OCI-LY3 (cell line): ENCODE measurements around the gene CAPZB.

Experiments
- H2AFZ ChIP-seq: fragments of 200-600, 300-600 bp; shearing (Covaris generic); 2 replicates; pipeline ENCODE4 v1.6.0; 2014; ENCODE audit warnings: antibody characterized with exemption, low read depth, low read length
- H3K27ac ChIP-seq: fragments of 200-600, 300-600 bp; sonication (generic); 2 replicates; pipeline ENCODE4 v1.5.1; 2014; ENCODE audit warnings: mild to moderate bottlenecking, low read length, moderate library complexity, mixed read lengths
- H3K27me3 ChIP-seq: fragments of 200-600, 300-600 bp; sonication (generic); 2 replicates; pipeline ENCODE4 v1.6.1; 2014; ENCODE audit warnings: low read depth, low read length, mixed read lengths
- H3K36me3 ChIP-seq: fragments of 200-600, 300-600 bp; sonication (generic); replicated peaks from 2 replicates; pipeline ENCODE3; 2014; ENCODE audit warnings: low read depth, low read length, mixed read lengths
- H3K4me1 ChIP-seq: fragments of 300-600, 200-600 bp; sonication (generic); 2 replicates; pipeline ENCODE4 v1.6.1; 2014; ENCODE audit warnings: low read length, mixed read lengths
- H3K4me2 ChIP-seq: fragments of 200-600, 300-600 bp; sonication (generic); 2 replicates; pipeline ENCODE4 v1.6.1; 2014; ENCODE audit warnings: low read length, mixed read lengths
- H3K4me3 ChIP-seq: fragments of 300-600, 200-600 bp; sonication (generic); 2 replicates; pipeline ENCODE4 v1.5.1; 2014; ENCODE audit warnings: antibody characterized with exemption, mild to moderate bottlenecking, low read length, moderate library complexity
- H3K79me2 ChIP-seq: fragments of 300-600, 200-600 bp; shearing (Covaris generic); 2 replicates; pipeline ENCODE4 v1.6.1; 2014; ENCODE audit warnings: mild to moderate bottlenecking, low read length, mixed read lengths
- H3K9ac ChIP-seq: fragments of 300-600, 200-600 bp; shearing (Covaris generic); 2 replicates; pipeline ENCODE4 v1.6.0; 2014; ENCODE audit warnings: mild to moderate bottlenecking, low read length, moderate library complexity
- H3K9me3 ChIP-seq: fragments of 200-600, 300-600 bp; shearing (Covaris generic); 2 replicates; pipeline ENCODE4 v1.6.1; 2014; ENCODE audit warnings: low read length, mixed read lengths; ENCODE audit not compliant: insufficient read depth
- H4K20me1 ChIP-seq: fragments of 200-600, 300-600 bp; sonication (generic); 2 replicates; pipeline ENCODE4 v1.6.1; 2016; ENCODE audit warnings: low read length, mixed read lengths; ENCODE audit not compliant: insufficient read depth
- EZH2phosphoT487 ChIP-seq: fragments of 200-600 bp; shearing (Covaris generic); IDR thresholded peaks from 2 replicates; pipeline ENCODE4 v1.6.1; 2018; ENCODE audit warnings: antibody characterized with exemption, mixed run types, low read depth
- TF ChIP-seq, protein P1 (sequence below): fragments of 200-600, 300-600 bp; sonication (generic); IDR thresholded peaks from 2 replicates; pipeline ENCODE4 v1.5.1; 2014; ENCODE audit warnings: antibody characterized with exemption, low read length, low read depth

Gene CAPZB

DNA sequence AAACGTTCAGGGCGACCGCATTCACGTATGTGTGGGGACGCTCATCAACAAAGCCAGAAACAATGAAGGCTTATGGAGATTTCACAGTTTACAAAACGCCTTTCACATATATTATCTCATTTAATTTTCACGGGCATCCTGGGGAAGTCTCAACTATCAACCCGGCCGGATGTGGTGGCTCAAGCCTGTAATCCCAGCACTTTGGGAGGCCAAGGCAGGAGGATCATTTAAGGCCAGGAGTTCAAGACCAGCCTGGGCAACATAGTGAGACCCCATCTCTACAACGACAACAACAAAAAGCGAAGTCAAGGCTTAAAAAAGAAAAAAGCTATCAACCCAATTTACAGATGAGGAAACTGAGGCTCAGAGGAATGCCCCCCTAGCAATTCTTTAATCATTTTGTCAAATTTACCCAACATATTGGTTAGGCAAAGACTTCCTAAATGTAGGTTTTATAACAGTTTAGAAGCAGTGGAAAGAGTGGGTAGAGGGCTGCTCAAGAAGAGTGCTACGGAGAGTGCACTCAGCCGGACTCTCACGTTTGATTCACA is 144.9 kb downstream of the CAPZB start:
- H3K9me3 ChIP-seq = no peaks in the 10 kb centered on the region
- H3K9ac ChIP-seq = no peak overlapping the region
- H4K20me1 ChIP-seq = no peaks in the 10 kb centered on the region
- no peaks in the 10 kb centered on the region for H3K27me3 ChIP-seq
- TF ChIP-seq, protein P1, sequence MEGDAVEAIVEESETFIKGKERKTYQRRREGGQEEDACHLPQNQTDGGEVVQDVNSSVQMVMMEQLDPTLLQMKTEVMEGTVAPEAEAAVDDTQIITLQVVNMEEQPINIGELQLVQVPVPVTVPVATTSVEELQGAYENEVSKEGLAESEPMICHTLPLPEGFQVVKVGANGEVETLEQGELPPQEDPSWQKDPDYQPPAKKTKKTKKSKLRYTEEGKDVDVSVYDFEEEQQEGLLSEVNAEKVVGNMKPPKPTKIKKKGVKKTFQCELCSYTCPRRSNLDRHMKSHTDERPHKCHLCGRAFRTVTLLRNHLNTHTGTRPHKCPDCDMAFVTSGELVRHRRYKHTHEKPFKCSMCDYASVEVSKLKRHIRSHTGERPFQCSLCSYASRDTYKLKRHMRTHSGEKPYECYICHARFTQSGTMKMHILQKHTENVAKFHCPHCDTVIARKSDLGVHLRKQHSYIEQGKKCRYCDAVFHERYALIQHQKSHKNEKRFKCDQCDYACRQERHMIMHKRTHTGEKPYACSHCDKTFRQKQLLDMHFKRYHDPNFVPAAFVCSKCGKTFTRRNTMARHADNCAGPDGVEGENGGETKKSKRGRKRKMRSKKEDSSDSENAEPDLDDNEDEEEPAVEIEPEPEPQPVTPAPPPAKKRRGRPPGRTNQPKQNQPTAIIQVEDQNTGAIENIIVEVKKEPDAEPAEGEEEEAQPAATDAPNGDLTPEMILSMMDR = no peak
- no peak for TF ChIP-seq EZH2phosphoT487
- H3K4me1 ChIP-seq = no peaks in the 10 kb centered on the region
- H3K4me3 ChIP-seq = no peak overlapping the region
- H3K4me2 ChIP-seq = no peak overlapping the region
- H3K79me2 ChIP-seq = no peaks in the 10 kb centered on the region
- no peaks in the 10 kb centered on the region for H3K36me3 ChIP-seq
- no peak overlapping the region for H3K27ac ChIP-seq
- H2AFZ ChIP-seq = no peak overlapping the region

DNA sequence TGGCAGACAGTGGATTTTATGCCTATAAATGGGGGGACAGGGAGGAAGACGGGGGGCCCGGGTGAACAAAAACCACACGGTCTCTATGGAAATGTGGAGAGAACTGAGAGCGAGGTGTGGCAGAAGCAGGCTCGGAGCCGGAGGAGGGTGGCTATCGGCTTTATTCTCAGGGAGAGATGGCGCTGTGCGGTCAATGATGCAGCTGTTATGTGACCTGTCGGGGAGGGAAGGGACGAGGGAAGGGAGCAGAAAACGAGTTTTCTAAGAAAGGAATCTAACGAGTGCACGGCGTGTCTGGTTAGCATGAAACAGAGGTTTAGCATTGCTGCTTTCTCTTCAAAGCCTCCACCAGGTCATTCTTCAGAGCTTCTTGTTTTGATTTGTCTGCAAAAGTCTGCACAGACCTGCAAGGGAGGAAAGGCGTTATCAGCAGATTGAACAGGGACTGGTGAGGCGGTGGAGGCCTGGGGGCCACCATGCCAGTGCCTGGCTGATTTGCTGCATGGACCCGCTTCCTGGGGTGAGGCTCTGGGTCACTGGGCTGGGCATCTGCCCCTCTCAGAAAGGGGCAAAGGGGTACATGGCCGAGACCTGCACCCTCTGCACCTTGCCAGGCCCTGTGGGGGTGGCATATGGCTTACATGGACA is 146.0 kb downstream of the CAPZB start:
- Histone ChIP-seq H3K27ac (no peak overlapping the region), H3K9me3 (no peaks in the 10 kb centered on the region), H3K36me3 (no peaks in the 10 kb centered on the region), H3K9ac (no peak overlapping the region), H3K4me1 (no peaks in the 10 kb centered on the region), H4K20me1 (no peaks in the 10 kb centered on the region), H3K4me3 (no peak overlapping the region), H3K4me2 (no peak overlapping the region), H3K27me3 (no peaks in the 10 kb centered on the region), H3K79me2 (no peaks in the 10 kb centered on the region), H2AFZ (no peak overlapping the region)
- TF ChIP-seq, protein P1 = no peak
- TF ChIP-seq EZH2phosphoT487 = no peak

DNA sequence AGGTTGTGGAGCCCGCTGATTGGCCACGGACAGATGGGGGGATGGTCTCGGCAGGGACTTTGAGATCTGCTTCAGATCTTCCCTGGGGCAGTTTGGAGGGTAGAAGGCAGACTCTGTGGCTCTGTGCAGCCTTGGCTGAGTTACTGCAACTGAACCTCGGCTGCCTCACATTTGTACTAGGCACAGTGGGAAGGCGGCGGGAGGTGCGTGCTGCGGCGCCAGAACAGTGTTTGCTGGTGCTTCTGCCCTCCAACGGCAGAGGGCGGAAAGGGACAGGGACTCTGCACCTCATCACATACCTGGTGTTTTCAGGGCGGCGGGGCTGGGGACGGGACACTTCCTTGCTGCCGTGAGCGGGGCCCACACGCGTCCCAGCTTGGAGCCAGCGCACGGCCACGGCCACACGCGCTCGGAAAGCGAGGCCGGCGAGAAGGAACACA is 147.0 kb downstream of the CAPZB start:
- Histone ChIP-seq H3K4me3 (no peak overlapping the region), H3K79me2 (no peaks in the 10 kb centered on the region), H3K27me3 (no peaks in the 10 kb centered on the region), H3K4me2 (no peak overlapping the region), H3K36me3 (no peaks in the 10 kb centered on the region), H3K9me3 (no peaks in the 10 kb centered on the region), H3K27ac (no peak overlapping the region), H3K9ac (no peak overlapping the region), H3K4me1 (no peaks in the 10 kb centered on the region), H4K20me1 (no peaks in the 10 kb centered on the region), H2AFZ (no peak overlapping the region)
- TF ChIP-seq, protein P1 = no peak
- no peak for TF ChIP-seq EZH2phosphoT487

DNA sequence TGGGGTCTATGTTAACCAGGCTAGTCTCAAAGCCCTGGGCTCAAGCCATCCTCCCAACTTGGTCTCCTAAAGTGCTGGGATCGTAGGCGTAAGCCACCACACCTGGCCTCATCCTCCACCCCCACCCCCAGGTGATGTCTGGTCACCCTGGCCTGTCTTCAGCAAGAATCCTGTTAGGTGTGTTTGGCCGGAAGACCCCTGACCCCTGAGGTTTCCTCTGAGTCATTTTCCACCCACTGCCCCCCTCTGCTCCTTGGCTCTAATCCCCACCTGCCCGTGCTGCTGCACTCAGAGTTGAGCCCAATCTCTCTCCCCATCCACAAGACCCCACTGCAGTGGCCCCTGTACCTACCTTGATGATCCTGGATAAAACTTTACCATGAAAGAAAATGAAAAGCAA is 148.1 kb downstream of the CAPZB start:
- H3K27ac ChIP-seq = no peak overlapping the region
- no peaks in the 10 kb centered on the region for H3K36me3 ChIP-seq
- no peak overlapping the region for H3K4me3 ChIP-seq
- no peaks in the 10 kb centered on the region for H3K4me1 ChIP-seq
- no peak overlapping the region for H3K4me2 ChIP-seq
- no peak overlapping the region for H3K9ac ChIP-seq
- H3K9me3 ChIP-seq = no peaks in the 10 kb centered on the region
- H3K79me2 ChIP-seq = no peaks in the 10 kb centered on the region
- no peak for TF ChIP-seq EZH2phosphoT487
- TF ChIP-seq, protein P1 = no peak
- H2AFZ ChIP-seq = no peak overlapping the region
- H4K20me1 ChIP-seq = no peaks in the 10 kb centered on the region
- no peaks in the 10 kb centered on the region for H3K27me3 ChIP-seq
